Fibroblast of gingiva (primary cell): ENCODE data around the gene RAD51C.
A peak's percentile ranks its signal among the peaks of the same experiment; 100 is the strongest.
"Not testable (repeated sequence)": the region's sequence is repeated elsewhere in the genome, so short reads cannot be mapped to it uniquely, and the experiment has no call there.

Experiments
- DNase-seq: peaks from one replicate; pipeline ENCODE4 v3.0.0-alpha.2; 2011; ENCODE audit warnings: low read depth

RAD51C gene

DNA sequence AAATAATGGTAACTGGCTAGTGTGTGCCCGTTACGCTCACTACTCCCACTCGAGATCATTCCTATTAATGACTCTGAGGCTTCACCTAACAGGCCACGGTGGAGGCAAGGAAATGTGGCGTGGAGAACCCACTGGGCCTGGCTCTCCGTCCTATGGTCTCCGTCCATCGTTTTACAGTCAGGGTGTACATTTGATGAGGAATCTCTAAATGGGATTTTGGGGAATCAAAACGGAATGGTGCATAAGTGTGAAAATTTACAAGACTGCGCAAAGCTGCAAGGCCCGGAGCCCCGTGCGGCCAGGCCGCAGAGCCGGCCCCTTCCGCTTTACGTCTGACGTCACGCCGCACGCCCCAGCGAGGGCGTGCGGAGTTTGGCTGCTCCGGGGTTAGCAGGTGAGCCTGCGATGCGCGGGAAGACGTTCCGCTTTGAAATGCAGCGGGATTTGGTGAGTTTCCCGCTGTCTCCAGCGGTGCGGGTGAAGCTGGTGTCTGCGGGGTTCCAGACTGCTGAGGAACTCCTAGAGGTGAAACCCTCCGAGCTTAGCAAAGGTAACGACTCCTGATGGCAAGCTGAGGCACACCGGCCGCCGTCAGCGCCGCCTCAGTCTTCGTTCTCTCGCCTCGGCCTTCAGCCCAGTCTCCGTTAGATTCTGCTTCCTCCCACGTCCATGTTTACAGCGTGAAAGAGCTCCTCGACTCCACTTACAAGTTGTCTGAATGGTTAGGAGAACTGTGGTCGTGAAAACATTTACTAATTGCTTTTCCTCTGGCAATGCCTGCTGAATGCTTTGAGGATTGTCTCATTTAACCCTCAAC is at the start of gene RAD51C:
RAD51C (plus strand) TSS at position 364 of the 817 bp plus-strand sequence; CDS start at position 406, 42 bp downstream.
- DNase-seq = peak; percentile 77

- peak; percentile 19 for DNase-seq
Observed at GRCh38 chr17:58643147-58643546, 49.3 kb upstream of the RAD51C start.

- DNase-seq = no peak
Observed at GRCh38 chr17:58648236-58648635, 44.2 kb upstream of the RAD51C start.

- DNase-seq = not testable (repeated sequence)
Observed at GRCh38 chr17:58657962-58658803, 34.2 kb upstream of the RAD51C start.

GRCh38 chr17:58658804-58659713 is 33.3 kb upstream of the RAD51C start:
- DNase-seq = peak; percentile 97

GRCh38 chr17:58659714-58660084 is 32.7 kb upstream of the RAD51C start:
- not testable (repeated sequence) for DNase-seq

- DNase-seq = no peak
Observed at GRCh38 chr17:58660621-58661020, 31.8 kb upstream of the RAD51C start.

GRCh38 chr17:58661499-58661898 is 30.9 kb upstream of the RAD51C start:
- no peak for DNase-seq

GRCh38 chr17:58664302-58664701 is 28.1 kb upstream of the RAD51C start:
- no peak for DNase-seq

DNA sequence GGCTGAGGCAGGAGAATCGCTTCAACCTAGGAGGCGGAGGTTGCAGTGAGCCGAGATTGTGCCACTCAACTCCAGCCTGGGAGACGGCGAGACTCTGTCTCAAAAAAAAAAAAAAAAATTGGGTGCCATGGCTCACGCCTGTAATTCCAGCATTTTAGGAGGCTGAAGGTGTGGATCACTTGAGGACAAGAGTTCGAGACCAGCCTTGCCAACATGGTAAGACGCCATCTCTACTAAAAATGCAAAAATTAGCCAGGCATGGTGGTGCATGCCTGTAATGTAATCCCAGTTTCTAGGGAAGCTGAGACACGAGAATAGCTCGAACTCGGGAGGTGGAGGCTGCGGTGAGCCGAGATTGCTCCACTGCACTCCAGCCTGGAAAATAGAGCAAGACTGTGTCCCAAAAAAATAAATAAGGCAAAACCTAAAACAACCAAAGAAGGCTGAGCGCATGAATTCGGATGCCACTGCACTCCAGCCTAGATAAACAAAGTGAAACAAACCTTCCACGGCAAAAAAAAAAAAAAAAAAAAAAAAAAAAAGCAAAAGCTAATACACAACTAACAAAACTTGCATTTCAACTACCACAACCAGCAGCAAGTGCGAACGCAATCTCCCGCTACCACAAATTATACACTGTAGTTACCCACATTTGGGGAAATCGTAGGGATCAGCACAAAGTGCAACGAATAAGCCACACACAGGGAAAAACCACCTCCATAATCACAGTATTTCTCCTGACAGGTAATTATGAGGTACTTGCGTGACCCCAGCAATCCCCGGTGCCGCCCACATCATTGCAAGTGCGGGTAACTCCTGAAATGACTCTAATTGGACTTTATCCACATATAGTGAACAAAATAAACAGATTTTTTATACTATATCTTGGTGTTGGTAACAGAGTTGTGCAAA is 26.2 kb upstream of the RAD51C start:
- no peak for DNase-seq

DNA sequence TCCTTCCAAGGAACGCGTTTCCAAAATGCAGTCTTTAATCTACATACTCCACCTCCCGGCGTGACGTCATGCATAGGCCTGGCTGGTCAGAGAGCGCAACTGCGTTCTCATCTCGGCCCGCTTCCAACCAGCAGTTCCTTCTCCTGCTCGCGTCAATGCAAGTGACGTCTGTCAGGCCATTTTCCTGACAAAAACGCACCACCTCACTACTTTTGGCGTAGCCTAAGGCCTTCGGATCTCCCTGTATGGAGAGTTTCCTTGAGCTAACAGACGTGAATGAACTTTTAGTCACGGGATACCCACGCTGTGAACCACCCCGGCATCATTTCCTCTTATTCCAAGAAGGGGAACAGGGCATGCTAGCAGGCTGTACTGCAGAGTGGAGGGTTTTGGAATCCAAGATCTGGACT is 25.5 kb upstream of the RAD51C start:
- DNase-seq = peak; percentile 36

DNA sequence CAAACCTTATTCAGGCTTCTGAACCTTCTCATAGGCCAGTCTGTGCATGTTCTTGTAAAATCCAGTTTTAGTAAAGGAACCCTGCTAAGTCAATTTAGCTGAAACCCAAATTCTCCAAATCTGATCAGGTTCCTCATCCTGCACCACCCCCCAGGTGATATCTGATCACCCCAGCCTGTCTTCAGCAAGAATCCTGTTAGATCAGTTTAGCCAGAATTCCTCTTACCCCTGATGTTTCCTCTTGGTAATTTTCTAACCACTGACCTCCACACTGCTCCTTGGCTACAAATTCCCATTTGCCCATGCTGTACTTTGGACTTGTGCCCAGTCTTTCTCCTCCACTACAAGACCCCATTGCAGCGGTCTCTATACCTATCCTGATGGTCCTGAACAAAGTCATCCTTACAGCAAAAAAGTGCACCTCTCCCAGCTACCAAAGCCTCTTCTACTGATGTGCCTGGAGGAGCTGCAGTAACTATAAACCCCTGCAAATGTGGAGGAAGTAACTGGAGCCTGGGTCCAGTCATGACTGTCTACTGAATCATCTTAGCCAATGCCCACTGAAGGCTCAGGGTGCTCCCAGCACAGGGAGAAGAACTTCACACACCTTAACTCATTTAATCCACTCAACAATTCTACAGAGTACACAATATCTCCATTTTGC is 24.3 kb upstream of the RAD51C start:
- no peak for DNase-seq

DNA sequence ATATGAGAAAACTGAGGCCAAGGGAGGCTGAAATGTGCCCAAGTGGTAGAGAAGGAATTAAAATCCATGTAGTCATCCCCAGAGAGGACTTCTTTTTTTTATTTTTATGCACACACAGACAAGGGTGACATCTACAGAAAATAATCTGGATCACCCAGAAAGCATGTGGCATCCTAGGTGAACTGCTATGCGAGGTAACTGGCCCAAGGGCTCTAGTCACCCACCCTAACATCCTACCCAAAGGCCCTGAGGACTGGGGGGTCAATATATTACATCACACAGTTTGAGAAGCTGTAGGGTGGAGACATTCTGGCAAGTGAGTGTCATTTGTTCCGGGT is 23.8 kb upstream of the RAD51C start:
- DNase-seq = no peak

DNA sequence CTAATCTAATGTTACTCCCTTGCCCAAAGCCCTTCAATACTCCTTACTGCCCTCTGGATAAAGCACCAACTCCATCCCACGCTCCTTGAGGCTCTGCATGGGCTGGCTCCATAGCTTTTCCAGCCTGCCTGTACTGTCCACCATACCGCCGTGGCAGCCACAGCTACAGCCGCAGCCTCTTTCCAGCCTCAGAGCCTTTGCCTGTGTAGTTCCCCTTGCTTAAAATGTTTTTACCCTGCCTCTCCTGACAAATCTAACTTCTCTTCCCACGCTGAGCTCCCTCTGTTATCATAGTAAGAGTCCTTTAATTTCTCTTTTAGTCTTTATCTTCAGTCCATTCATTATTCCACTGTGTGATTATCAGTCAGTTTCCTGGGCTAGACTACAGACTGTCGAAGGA is 22.5 kb upstream of the RAD51C start:
- DNase-seq = no peak

DNA sequence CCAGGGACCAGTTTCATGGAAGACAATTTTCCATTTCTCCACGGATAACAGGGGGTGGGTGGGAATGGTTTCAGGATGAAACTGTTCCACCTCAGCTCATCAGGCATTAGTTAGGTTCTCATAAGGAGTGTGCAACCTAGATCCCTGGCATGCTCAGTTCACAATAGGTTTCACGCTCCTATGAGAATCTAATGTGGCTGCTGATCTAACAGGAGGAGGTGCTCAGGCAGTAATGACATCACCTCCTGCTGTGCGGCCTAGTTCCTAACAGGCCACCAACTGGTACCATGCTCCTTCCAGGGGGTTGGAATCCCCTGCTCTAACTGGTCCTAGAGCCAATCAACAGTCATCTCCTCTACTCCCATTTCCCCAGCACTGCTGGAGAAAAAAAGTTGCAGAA is 20.4 kb upstream of the RAD51C start:
- no peak for DNase-seq

GRCh38 chr17:58677194-58677880 is 15.1 kb upstream of the RAD51C start:
- peak; percentile 14 for DNase-seq

DNA sequence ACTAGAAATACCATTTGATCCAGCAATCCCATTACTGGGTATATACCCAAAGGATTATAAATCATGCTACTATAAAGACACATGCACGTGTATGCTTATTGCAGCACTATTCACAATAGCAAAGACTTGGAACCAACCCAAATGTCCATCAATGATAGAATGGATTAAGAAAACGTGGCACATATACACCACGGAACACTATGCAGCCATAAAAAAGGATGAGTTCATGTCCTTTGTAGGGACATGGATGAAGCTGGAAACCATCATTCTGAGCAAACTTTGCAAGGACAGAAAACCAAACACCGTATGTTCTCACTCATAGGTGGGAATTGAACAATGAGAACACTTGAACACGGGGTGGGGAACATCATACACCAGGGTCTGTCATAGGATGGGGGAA is 14.1 kb upstream of the RAD51C start:
- not testable (repeated sequence) for DNase-seq

DNA sequence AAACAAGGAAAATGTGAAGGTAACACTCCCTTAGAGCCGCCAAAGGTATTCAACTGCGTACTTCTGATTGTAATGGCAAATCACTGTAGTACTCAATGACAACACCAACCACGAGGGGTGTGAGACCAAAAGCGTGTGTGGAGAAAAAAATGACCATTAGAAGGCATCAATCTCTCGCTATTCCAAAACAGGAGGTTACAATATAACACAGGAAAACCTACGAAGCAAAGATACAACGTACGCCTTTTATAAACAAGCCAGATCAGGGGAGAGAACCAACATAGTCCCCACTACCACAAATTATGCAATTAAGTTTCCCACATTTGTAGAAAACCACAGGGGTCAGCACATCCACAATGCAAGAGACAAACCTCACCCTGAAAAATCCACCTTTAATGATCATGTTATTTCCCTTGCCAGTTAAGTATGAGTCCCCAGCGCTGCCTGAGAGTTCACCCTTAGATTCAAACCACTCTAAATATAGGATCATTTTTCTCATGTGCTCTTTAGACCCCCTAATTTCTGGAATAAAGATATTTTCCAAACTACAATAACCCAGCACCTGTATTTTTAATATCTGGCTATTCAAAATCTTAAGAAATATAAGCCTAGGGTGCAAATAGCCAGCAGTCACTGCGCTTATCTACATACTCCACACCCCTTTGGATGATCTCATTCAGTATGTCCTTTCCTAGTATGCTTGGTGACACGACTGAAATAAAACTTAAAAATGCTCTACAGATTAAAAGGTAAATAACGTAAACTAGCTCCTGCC is 13.0 kb upstream of the RAD51C start:
- no peak for DNase-seq

DNA sequence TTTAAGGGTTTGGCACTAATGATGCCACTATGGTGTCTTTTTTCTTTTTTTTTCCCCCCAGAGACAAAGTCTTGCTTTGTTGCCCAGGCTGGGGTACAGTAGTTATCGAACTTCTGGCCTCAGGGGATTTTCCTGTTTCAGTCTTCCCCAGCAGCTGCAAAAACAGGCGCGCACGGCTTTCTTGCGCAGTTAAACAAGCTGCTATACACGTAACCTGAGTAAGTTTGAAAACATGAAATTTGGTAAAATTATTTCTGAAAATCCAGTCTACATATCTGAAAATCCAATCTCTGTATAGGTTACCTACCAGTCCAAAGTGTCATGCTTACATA is 12.4 kb upstream of the RAD51C start:
- no peak for DNase-seq
